Measurements from ENCODE around the gene CGREF1.

DNA sequence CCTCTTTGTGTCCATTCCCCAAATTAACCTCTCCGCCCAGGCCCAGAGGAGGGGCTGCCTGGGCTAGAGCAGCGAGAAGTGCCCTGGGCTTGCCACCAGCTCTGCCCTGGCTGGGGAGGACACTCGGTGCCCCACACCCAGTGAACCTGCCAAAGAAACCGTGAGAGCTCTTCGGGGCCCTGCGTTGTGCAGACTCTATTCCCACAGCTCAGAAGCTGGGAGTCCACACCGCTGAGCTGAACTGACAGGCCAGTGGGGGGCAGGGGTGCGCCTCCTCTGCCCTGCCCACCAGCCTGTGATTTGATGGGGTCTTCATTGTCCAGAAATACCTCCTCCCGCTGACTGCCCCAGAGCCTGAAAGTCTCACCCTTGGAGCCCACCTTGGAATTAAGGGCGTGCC lies 18.9 kb downstream of the CGREF1 start:
- TF ChIP-seq, protein P1, sequence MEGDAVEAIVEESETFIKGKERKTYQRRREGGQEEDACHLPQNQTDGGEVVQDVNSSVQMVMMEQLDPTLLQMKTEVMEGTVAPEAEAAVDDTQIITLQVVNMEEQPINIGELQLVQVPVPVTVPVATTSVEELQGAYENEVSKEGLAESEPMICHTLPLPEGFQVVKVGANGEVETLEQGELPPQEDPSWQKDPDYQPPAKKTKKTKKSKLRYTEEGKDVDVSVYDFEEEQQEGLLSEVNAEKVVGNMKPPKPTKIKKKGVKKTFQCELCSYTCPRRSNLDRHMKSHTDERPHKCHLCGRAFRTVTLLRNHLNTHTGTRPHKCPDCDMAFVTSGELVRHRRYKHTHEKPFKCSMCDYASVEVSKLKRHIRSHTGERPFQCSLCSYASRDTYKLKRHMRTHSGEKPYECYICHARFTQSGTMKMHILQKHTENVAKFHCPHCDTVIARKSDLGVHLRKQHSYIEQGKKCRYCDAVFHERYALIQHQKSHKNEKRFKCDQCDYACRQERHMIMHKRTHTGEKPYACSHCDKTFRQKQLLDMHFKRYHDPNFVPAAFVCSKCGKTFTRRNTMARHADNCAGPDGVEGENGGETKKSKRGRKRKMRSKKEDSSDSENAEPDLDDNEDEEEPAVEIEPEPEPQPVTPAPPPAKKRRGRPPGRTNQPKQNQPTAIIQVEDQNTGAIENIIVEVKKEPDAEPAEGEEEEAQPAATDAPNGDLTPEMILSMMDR (IDR thresholded peaks at IDR 0.05), result no peak
- TF ChIP-seq POLR2AphosphoS5 (IDR thresholded peaks at IDR 0.05; ENCODE audit: insufficient read depth in 1 of 2, low read depth in 1 of 2), result no peak
- TF ChIP-seq POLR2A (IDR thresholded peaks at IDR 0.05), result no peak
